Nephron progenitor cell (in vitro differentiated cells): ENCODE results near the gene SDK1.
A peak's percentile ranks its signal among the peaks of the same experiment; 100 is the strongest.

Experiments used
- DNase-seq: peaks from one replicate; pipeline ENCODE4 v3.0.0; 2021
- H3K27ac Mint-ChIP-seq: 2 replicates; pipeline ENCODE4 v1.8.0; 2021; ENCODE audit warnings: mild to moderate bottlenecking, moderate library complexity, mixed read lengths
- H3K27me3 Mint-ChIP-seq: 2 replicates; pipeline ENCODE4 v1.8.0; 2021; ENCODE audit warnings: mild to moderate bottlenecking, low read depth, mixed read lengths; ENCODE audit not compliant: poor library complexity
- H3K36me3 Mint-ChIP-seq: 2 replicates; pipeline ENCODE4 v1.8.0; 2021; ENCODE audit warnings: low read depth, mixed read lengths
- H3K4me1 Mint-ChIP-seq: 2 replicates; pipeline ENCODE4 v1.8.0; 2021; ENCODE audit warnings: mixed read lengths
- H3K4me3 Mint-ChIP-seq: 2 replicates; pipeline ENCODE4 v1.8.0; 2021; ENCODE audit warnings: mild to moderate bottlenecking, moderate library complexity, mixed read lengths
- H3K9me3 Mint-ChIP-seq: 2 replicates; pipeline ENCODE4 v1.8.0; 2021; ENCODE audit warnings: mild to moderate bottlenecking, moderate library complexity, mixed read lengths
- CTCF ChIP-seq: fragments of 200-600 bp; sonication (generic); IDR thresholded peaks from 2 replicates; pipeline ENCODE4 v1.5.0; 2021; ENCODE audit warnings: antibody characterized with exemption

The SDK1 gene

GRCh38 chr7:3916146-3916545, 615.1 kb downstream of the SDK1 start:
- Mint-ChIP-seq H3K36me3 (peaks cover 8% of the 10 kb centered on the region), H3K27me3 (peaks cover 3% of the 10 kb centered on the region), H3K9me3 (peaks cover 20% of the 10 kb centered on the region), H3K27ac (no peak overlapping the region), H3K4me3 (no peak overlapping the region), H3K4me1 (peaks cover 54% of the 10 kb centered on the region)
- TF ChIP-seq CTCF = no peak
- no peak for DNase-seq

GRCh38 chr7:3917436-3917835, 616.4 kb downstream of the SDK1 start:
- Mint-ChIP-seq H3K9me3 (peaks cover 13% of the 10 kb centered on the region), H3K27me3 (peaks cover 3% of the 10 kb centered on the region), H3K27ac (no peak overlapping the region), H3K4me1 (peaks cover 45% of the 10 kb centered on the region), H3K4me3 (no peak overlapping the region), H3K36me3 (peaks cover 8% of the 10 kb centered on the region)
- no peak for DNase-seq
- TF ChIP-seq CTCF = no peak

GRCh38 chr7:3918576-3918975, 617.5 kb downstream of the SDK1 start:
- Mint-ChIP-seq H3K4me3 (no peak overlapping the region), H3K27ac (no peak overlapping the region), H3K27me3 (peaks cover 6% of the 10 kb centered on the region), H3K4me1 (peaks cover 44% of the 10 kb centered on the region), H3K9me3 (peaks cover 13% of the 10 kb centered on the region), H3K36me3 (peaks cover 8% of the 10 kb centered on the region)
- TF ChIP-seq CTCF = no peak
- no peak for DNase-seq

GRCh38 chr7:3922175-3922635, 621.2 kb downstream of the SDK1 start:
- Mint-ChIP-seq H3K9me3 (peaks cover 9% of the 10 kb centered on the region), H3K4me3 (no peak overlapping the region), H3K4me1 (peaks cover 41% of the 10 kb centered on the region), H3K36me3 (peaks cover 8% of the 10 kb centered on the region), H3K27ac (no peak overlapping the region), H3K27me3 (peaks cover 6% of the 10 kb centered on the region)
- TF ChIP-seq CTCF = no peak
- DNase-seq = peak; percentile 20

GRCh38 chr7:3923307-3923918, 622.4 kb downstream of the SDK1 start:
- Mint-ChIP-seq H3K4me1 (peaks cover 46% of the 10 kb centered on the region), H3K4me3 (no peak overlapping the region), H3K27ac (no peak overlapping the region), H3K36me3 (peaks cover 8% of the 10 kb centered on the region), H3K9me3 (peaks cover 9% of the 10 kb centered on the region), H3K27me3 (peaks cover 6% of the 10 kb centered on the region)
- DNase-seq = no peak
- no peak for TF ChIP-seq CTCF

GRCh38 chr7:3924277-3924676, 623.2 kb downstream of the SDK1 start:
- Mint-ChIP-seq H3K9me3 (no peaks in the 10 kb centered on the region), H3K27ac (no peak overlapping the region), H3K4me3 (no peak overlapping the region), H3K27me3 (peaks cover 6% of the 10 kb centered on the region), H3K36me3 (peaks cover under 1% of the 10 kb centered on the region), H3K4me1 (peaks cover 54% of the 10 kb centered on the region)
- no peak for TF ChIP-seq CTCF
- no peak for DNase-seq
